Measurements from ENCODE around the gene SPECC1L. TPM values are rescaled to one million over a fixed set of nuclear protein-coding genes. Genes with fewer than 3 reads are reported as not detected.

The SPECC1L gene
- total and polyA plus RNA-seq, 7 donors, result 17.4 to 52.6 (median 28.8) TPM

GRCh38 chr22:24384131-24384530, 113.5 kb downstream of the SPECC1L start:
- intact Hi-C loops (cut with DNase I), result no loop called here
- TF ChIP-seq CTCF (IDR thresholded peaks at IDR 0.05), result no peak
- TF ChIP-seq POLR2A (IDR thresholded peaks at IDR 0.05), result no peak
- no peak for TF ChIP-seq POLR2AphosphoS5 (IDR thresholded peaks at IDR 0.05)
- TF ChIP-seq EP300 (IDR thresholded peaks at IDR 0.05), result no peak
- H3K4me3 ChIP-seq, result no peak overlapping the region
- no peaks in the 10 kb centered on the region for H3K4me1 ChIP-seq
- peaks cover 0 to 12% (median 5%) of the 10 kb centered on the region in 4 donors for H3K36me3 ChIP-seq
- no peaks in the 10 kb centered on the region for H3K9me3 ChIP-seq
- no peak for DNase-seq
- 86 to 91% methylated on average over 1 of the region's 1 CpG for WGBS, 2 donors
- no peaks in the 10 kb centered on the region for H3K27me3 ChIP-seq
- H3K27ac ChIP-seq, result no peak overlapping the region

- H3K27me3 ChIP-seq, result no peaks in the 10 kb centered on the region
- intact Hi-C loops (cut with DNase I), result no loop called here
- H3K9me3 ChIP-seq, result no peaks in the 10 kb centered on the region
- TF ChIP-seq POLR2A (IDR thresholded peaks at IDR 0.05) (no peak), POLR2AphosphoS5 (IDR thresholded peaks at IDR 0.05) (no peak), EP300 (IDR thresholded peaks at IDR 0.05) (no peak), CTCF (IDR thresholded peaks at IDR 0.05) (no peak)
- no peaks in the 10 kb centered on the region for H3K36me3 ChIP-seq
- H3K4me1 ChIP-seq, result peaks cover 0 to 24% (median 13%) of the 10 kb centered on the region in 4 donors
- no peak overlapping the region for H3K27ac ChIP-seq
- DNase-seq, result no peak
- no peak overlapping the region for H3K4me3 ChIP-seq
- 90 to 92% methylated on average over 2 of the region's 2 CpGs for WGBS, 2 donors
Measured at GRCh38 chr22:24386937-24387471, 116.4 kb downstream of the SPECC1L start.

GRCh38 chr22:24389680-24390079, 119.0 kb downstream of the SPECC1L start:
- DNase-seq, result no peak
- TF ChIP-seq POLR2A (IDR thresholded peaks at IDR 0.05) (no peak), EP300 (IDR thresholded peaks at IDR 0.05) (no peak), POLR2AphosphoS5 (IDR thresholded peaks at IDR 0.05) (no peak), CTCF (IDR thresholded peaks at IDR 0.05) (no peak)
- intact Hi-C loops (cut with DNase I), result no loop called here
- H3K27ac ChIP-seq, result peak overlapping the region in 3 of 4 donors; percentile 21 to 50 (median 41)
- H3K9me3 ChIP-seq, result no peaks in the 10 kb centered on the region
- no peaks in the 10 kb centered on the region for H3K36me3 ChIP-seq
- no peak overlapping the region for H3K4me3 ChIP-seq
- 96 to 98% methylated on average over 1 of the region's 1 CpG for WGBS, 2 donors
- H3K4me1 ChIP-seq, result peaks cover 0 to 34% (median 16%) of the 10 kb centered on the region in 4 donors
- H3K27me3 ChIP-seq, result no peaks in the 10 kb centered on the region

- Histone ChIP-seq H3K4me3 (no peak overlapping the region), H3K4me1 (peaks cover 0 to 34% (median 16%) of the 10 kb centered on the region in 4 donors), H3K9me3 (no peaks in the 10 kb centered on the region), H3K36me3 (no peaks in the 10 kb centered on the region), H3K27me3 (no peaks in the 10 kb centered on the region), H3K27ac (peak overlapping the region; percentile 7 to 50 (median 31))
- intact Hi-C loops (cut with DNase I), result no loop called here
- no peak for DNase-seq
- no peak for TF ChIP-seq CTCF (IDR thresholded peaks at IDR 0.05)
- no peak for TF ChIP-seq POLR2A (IDR thresholded peaks at IDR 0.05)
- TF ChIP-seq EP300 (IDR thresholded peaks at IDR 0.05), result no peak
- TF ChIP-seq POLR2AphosphoS5 (IDR thresholded peaks at IDR 0.05), result no peak
- WGBS, 2 donors, result 90 to 99% methylated on average over 2 of the region's 2 CpGs
Measured at GRCh38 chr22:24390156-24390555, 119.5 kb downstream of the SPECC1L start.

- no peak overlapping the region for H3K4me3 ChIP-seq
- H3K4me1 ChIP-seq, result peaks cover 0 to 34% (median 16%) of the 10 kb centered on the region in 4 donors
- no peaks in the 10 kb centered on the region for H3K27me3 ChIP-seq
- no peak for TF ChIP-seq CTCF (IDR thresholded peaks at IDR 0.05)
- peak; percentile 85 for DNase-seq
- no peaks in the 10 kb centered on the region for H3K9me3 ChIP-seq
- peak overlapping the region; percentile 7 to 58 (median 54) for H3K27ac ChIP-seq
- peaks cover 0 to 2% (median under 1%) of the 10 kb centered on the region in 4 donors for H3K36me3 ChIP-seq
- 71 to 89% methylated on average over 7 of the region's 7 CpGs for WGBS, 2 donors
- intact Hi-C loops (cut with DNase I), result no loop called here
Measured at GRCh38 chr22:24390576-24390975, 119.9 kb downstream of the SPECC1L start.
